ENCODE measurements around the gene ESR1. TPM values are rescaled to one million over a fixed set of nuclear protein-coding genes. Genes with fewer than 3 reads are reported as not detected.
A peak's percentile ranks its signal among the peaks of the same experiment; 100 is the strongest.

The ESR1 gene
- total RNA-seq, 6 experiments from 2014 or later, result 0.07 to 0.63 (median 0.40) TPM

DNA sequence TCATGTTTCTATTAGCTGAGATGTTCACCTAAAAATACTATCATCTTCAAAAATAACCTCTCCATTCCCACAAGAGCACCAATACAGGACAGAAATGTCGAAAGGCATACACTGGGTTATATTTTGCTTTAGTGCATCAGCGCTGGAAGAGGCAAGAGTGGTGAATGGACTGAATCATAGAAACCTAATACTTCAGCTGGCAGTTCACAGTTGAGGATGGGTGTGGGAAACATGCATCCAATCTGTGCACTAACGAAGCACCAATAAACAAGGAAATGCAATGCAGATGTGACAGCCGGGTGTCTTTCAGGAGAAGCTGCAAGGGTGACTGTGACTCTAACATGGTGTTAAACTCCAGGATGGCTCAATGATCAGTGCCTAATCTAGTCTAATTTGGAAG is 365.8 kb downstream of the ESR1 start:
- H3K9me3 Mint-ChIP-seq, result no peaks in the 10 kb centered on the region

GRCh38 chr6:152173957-152174356 is 366.5 kb downstream of the ESR1 start:
- H3K27ac Mint-ChIP-seq, result peak overlapping the region; percentile 54; the same call in 1 of the 2 replicates
- H3K9me3 Mint-ChIP-seq, result no peaks in the 10 kb centered on the region
- no peak overlapping the region for H3K4me3 Mint-ChIP-seq
- no peak for DNase-seq
- no peak for TF ChIP-seq CTCF (IDR thresholded peaks at IDR 0.05)
- H3K27me3 Mint-ChIP-seq (ENCODE audit: insufficient read depth), result peaks cover 2% of the 10 kb centered on the region; the same call in 1 of the 2 replicates
- H3K4me1 Mint-ChIP-seq (ENCODE audit: low read depth), result peaks cover 15% of the 10 kb centered on the region
- peaks cover 16% of the 10 kb centered on the region for H3K36me3 Mint-ChIP-seq (ENCODE audit: low read depth)

More for the DNA sequence above, 365.8 kb downstream of the ESR1 start:
- Mint-ChIP-seq H3K27ac (peak overlapping the region; percentile 54), H3K36me3 (ENCODE audit: low read depth) (peaks cover 16% of the 10 kb centered on the region), H3K4me3 (no peak overlapping the region; the same call in 1 of the 2 replicates), H3K27me3 (ENCODE audit: insufficient read depth) (peaks cover 2% of the 10 kb centered on the region; the same call in 1 of the 2 replicates), H3K4me1 (ENCODE audit: low read depth) (peaks cover 17% of the 10 kb centered on the region)
- no peak for DNase-seq
- TF ChIP-seq CTCF (IDR thresholded peaks at IDR 0.05), result no peak

- no peak overlapping the region for H3K4me3 Mint-ChIP-seq
- no peak for TF ChIP-seq CTCF (IDR thresholded peaks at IDR 0.05)
- H3K4me1 Mint-ChIP-seq (ENCODE audit: low read depth), result peaks cover 15% of the 10 kb centered on the region
- no peak overlapping the region for H3K27ac Mint-ChIP-seq
- DNase-seq, result no peak
- H3K9me3 Mint-ChIP-seq, result no peaks in the 10 kb centered on the region
- H3K27me3 Mint-ChIP-seq (ENCODE audit: insufficient read depth), result peaks cover 2% of the 10 kb centered on the region; the same call in 1 of the 2 replicates
- peaks cover 17% of the 10 kb centered on the region for H3K36me3 Mint-ChIP-seq (ENCODE audit: low read depth)
Observed at GRCh38 chr6:152176268-152176667, 368.8 kb downstream of the ESR1 start.
